Omental fat pad (tissue), 4 donors: ENCODE measurements around the gene WASL. TPM values are rescaled to one million over a fixed set of nuclear protein-coding genes. Genes with fewer than 3 reads are reported as not detected.
"Not testable (repeated sequence)": the region's sequence is repeated elsewhere in the genome, so short reads cannot be mapped to it uniquely, and the experiment has no call there.

Experiments used
- ATAC-seq: fragments of 150-250 bp; one replicate; pipeline ENCODE4 v1.9.1; 2016; ENCODE audit warnings: mild to moderate bottlenecking, moderate library complexity; ENCODE audit not compliant: low FRiP score
- DNase-seq: peaks from one replicate; pipeline ENCODE4 v3.0.0-alpha.2; 2019; ENCODE audit warnings: low spot score
- total RNA-seq, 4 donors: library from RNA; depleted of rRNA; stranded (reverse); fragments of >200 nt; gene quantifications; one replicate each; pipeline ENCODE4 v1.1.0, GENCODE V29; 2016
- TF ChIP-seq, protein P1 (sequence below), 3 donors: fragments of 450-650 bp; IDR thresholded peaks; one replicate each; pipeline ENCODE4 v1.5.1; 2016 to 2017; ENCODE audit warnings: antibody characterized with exemption in 3 of 3, mild to moderate bottlenecking in 3 of 3, moderate library complexity in 2 of 3

WASL gene
- total RNA-seq, 4 donors from 2014 or later = 23.8 to 30.9 (median 27.6) TPM

GRCh38 chr7:123738356-123738755 is 10.4 kb downstream of the WASL start:
- TF ChIP-seq, protein P1, sequence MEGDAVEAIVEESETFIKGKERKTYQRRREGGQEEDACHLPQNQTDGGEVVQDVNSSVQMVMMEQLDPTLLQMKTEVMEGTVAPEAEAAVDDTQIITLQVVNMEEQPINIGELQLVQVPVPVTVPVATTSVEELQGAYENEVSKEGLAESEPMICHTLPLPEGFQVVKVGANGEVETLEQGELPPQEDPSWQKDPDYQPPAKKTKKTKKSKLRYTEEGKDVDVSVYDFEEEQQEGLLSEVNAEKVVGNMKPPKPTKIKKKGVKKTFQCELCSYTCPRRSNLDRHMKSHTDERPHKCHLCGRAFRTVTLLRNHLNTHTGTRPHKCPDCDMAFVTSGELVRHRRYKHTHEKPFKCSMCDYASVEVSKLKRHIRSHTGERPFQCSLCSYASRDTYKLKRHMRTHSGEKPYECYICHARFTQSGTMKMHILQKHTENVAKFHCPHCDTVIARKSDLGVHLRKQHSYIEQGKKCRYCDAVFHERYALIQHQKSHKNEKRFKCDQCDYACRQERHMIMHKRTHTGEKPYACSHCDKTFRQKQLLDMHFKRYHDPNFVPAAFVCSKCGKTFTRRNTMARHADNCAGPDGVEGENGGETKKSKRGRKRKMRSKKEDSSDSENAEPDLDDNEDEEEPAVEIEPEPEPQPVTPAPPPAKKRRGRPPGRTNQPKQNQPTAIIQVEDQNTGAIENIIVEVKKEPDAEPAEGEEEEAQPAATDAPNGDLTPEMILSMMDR (IDR thresholded peaks at IDR 0.05) = no peak
- ATAC-seq (no peak), DNase-seq (no peak)

DNA sequence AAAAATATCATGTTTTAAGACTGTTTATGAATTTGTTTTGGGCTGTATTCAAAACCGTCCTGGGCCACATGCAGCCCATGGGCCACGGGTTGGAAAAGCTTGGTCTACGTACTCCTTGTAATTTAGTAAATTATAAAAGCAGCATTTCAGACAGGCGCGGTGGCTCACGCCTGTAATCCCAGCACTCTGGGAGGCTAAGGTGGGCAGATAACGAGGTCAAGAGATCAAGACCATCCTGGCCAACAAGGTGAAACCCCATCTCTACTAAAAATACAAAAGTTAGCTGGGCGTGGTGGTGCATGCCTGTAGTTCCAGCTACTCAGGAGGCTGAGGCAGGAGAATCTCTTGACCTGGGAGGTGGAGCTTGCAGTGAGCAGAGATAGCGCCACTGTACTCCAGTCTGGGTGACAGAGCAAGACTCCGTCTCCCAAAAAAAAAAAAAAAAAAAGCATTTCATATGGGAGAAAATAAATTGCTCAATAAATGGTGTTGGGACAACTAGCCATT is 11.6 kb downstream of the WASL start:
- ATAC-seq, DNase-seq: not testable (repeated sequence)

DNA sequence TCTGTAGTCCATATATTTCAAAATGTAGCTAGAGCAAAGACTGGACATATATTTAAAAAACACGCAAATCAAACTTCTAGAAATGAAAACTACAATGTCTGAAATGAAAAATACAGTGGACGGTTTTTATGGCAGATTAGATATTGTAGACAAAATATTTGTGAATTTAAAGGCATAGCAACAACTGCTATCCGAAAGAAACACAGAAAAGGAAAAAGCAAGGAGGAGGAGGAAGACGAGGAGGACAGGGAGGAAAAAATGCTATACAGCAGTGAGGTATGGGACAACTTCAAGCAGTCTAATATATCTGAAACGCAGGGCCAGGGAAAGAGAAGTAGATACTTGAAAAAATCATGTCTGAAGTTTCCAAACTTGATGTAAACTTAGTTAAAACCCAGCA is 13.3 kb downstream of the WASL start:
- DNase-seq (no peak), ATAC-seq (no peak)
- TF ChIP-seq, protein P1 (IDR thresholded peaks at IDR 0.05) = no peak

DNA sequence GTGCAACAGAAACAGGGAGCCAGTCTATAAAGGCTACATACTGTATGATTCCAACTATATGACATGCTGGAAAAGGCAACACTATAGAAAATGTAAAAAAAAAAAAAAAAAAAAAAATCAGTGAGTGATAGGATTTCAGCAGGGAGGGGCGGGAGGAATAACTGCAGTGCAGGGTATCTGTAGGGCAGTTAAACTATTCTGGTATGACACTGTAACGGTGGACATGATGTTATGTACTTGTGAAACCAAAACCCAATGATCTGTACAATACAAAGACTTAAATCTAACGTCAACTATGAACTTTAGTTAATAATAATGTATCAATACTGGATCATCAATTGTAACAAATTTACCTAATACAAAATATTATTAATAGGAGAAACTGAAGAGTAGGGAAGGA is 14.3 kb downstream of the WASL start:
- DNase-seq = no peak
- TF ChIP-seq, protein P1 (IDR thresholded peaks at IDR 0.05) = no peak
- ATAC-seq = no peak

DNA sequence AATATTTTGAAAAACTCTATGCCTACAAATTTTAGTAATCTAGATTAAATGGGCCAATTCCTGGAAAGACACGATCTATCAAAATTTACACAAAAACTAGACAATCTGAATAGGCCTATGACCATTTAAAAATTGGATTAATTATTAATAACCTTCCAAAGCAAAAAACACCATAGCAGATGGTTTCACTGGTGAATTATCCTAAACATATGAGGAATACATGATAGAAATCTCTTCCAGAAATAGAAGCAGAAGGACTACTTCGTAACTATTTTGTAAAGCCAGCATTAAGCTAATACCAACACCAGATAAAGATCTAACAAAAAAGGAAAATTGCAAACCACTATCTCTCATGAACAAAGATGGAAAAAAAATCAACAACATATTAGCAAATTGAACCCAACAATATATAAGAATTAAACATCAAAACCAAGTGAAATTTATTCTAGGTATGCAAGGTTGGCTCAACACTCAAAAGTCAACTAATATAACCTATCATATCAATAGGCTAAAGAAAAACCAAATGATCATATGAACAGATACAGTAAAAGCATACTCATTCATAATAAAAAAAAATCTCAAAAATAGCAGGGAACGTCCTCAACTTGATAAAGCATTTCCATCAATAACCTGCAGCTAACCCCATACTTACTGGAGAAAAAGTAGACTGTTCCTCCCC is 16.3 kb downstream of the WASL start:
- TF ChIP-seq, protein P1 (IDR thresholded peaks at IDR 0.05) = no peak
- no peak for DNase-seq
- no peak for ATAC-seq

DNA sequence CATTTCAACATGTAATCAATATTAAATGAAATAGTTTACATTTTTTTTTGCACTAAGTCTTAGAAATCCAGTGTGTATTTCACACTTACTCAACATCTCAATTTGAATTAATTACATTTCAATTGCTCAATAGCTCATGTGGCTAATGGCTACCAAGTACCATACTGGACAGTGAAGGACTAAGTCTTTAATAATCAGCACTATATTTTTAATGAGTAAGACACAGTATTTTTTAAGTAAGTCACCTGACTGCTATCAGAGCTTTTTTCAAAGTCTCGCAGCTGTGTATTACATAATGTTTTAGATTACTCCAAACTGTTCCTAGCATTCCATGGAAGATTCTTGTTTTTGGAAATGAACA is 19.6 kb downstream of the WASL start:
- TF ChIP-seq, protein P1 (IDR thresholded peaks at IDR 0.05) = no peak
- DNase-seq (no peak), ATAC-seq (no peak)

- no peak for DNase-seq
- TF ChIP-seq, protein P1 (IDR thresholded peaks at IDR 0.05) = no peak
- no peak for ATAC-seq
These were observed 21.5 kb downstream of the WASL start for GRCh38 chr7:123727071-123727837.
